Measurements from ENCODE around the gene HLCS. TPM values are rescaled to one million over a fixed set of nuclear protein-coding genes. Genes with fewer than 3 reads are reported as not detected.
A peak's percentile ranks its signal among the peaks of the same experiment; 100 is the strongest.

HLCS gene
- total RNA-seq, 1 donor from 2014 or later, result 10.3 TPM

DNA sequence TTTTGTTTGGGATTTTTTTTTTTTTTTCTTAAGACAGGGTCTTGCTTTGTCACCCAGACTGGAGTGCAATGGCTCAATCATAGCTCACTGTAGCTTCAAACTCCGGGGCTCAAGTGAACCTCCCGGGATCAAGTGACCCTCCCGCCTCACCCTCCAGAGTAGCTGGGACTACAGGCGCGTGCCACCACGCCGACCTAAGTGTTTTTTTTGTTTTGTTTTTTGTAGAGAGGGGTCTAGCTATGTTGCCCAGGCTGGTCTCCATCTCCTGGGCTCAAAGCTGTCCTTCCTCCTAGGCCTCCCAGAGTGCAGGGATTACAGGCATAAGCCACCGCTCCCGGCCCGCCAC is 776 bp downstream of the HLCS start:
- H3K27me3 ChIP-seq, result no peaks in the 10 kb centered on the region
- no peak for TF ChIP-seq POLR2AphosphoS5 (IDR thresholded peaks at IDR 0.05; ENCODE audit: insufficient read depth in 1 of 2, low read depth in 1 of 2)
- TF ChIP-seq, protein P1, sequence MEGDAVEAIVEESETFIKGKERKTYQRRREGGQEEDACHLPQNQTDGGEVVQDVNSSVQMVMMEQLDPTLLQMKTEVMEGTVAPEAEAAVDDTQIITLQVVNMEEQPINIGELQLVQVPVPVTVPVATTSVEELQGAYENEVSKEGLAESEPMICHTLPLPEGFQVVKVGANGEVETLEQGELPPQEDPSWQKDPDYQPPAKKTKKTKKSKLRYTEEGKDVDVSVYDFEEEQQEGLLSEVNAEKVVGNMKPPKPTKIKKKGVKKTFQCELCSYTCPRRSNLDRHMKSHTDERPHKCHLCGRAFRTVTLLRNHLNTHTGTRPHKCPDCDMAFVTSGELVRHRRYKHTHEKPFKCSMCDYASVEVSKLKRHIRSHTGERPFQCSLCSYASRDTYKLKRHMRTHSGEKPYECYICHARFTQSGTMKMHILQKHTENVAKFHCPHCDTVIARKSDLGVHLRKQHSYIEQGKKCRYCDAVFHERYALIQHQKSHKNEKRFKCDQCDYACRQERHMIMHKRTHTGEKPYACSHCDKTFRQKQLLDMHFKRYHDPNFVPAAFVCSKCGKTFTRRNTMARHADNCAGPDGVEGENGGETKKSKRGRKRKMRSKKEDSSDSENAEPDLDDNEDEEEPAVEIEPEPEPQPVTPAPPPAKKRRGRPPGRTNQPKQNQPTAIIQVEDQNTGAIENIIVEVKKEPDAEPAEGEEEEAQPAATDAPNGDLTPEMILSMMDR (IDR thresholded peaks at IDR 0.05), result no peak
- TF ChIP-seq POLR2A (IDR thresholded peaks at IDR 0.05), result no peak

DNA sequence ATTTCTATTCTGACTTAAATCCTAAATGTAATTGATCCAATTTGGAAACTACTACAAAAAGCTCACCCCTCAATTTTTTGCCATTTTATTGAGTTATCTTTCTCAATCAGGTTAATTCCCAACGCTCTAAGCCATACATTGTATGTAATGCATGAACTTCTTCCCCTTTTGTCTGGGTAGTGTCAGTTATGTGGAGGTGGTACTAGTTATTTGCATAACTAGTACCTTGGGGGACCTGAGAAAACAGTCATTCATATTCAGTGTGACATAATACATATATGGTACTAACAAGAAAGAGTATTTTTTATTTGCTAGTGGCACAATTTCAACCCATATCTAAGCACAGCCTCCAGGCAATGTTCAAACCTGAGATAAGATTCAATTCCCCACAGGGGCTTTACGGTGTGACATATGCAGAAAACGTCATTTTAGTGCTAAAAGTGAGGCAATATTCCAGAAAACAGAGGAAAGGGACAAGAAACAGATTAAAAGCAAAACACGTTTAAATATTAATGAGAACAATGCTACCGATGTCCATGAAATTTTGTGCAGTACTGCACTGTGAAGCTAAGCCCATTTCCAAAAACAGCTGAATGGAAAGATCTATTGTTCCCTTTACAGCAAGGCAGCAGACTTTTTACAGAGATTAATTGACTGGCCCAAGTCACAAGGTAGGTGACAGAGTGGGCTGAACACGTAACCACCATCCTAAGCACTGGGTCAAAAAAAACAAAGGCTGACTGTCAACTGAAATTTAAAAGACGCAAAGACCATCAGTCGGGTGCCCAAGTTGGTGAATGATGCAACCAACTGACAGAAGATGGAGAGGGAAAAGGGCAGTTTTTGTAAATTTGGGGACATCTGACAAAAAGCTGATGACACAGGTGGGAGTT is 1.4 kb downstream of the HLCS start:
- no peak overlapping the region for H3K27ac ChIP-seq
- DNase-seq (ENCODE audit: extremely low spot score in 2 of 2), result no peak
- intact Hi-C loops (cut with DNase I), result no loop called here
- H3K4me1 ChIP-seq, result peaks cover 11% of the 10 kb centered on the region
- no peaks in the 10 kb centered on the region for H3K9me3 ChIP-seq
- no peaks in the 10 kb centered on the region for H3K36me3 ChIP-seq
- H3K27me3 ChIP-seq, result no peaks in the 10 kb centered on the region
- peak overlapping the region in 1 of 2 donors; percentile 74 for H3K4me3 ChIP-seq
- TF ChIP-seq, protein P1 (IDR thresholded peaks at IDR 0.05), result no peak
- no peak for TF ChIP-seq POLR2A (IDR thresholded peaks at IDR 0.05)
- TF ChIP-seq POLR2AphosphoS5 (IDR thresholded peaks at IDR 0.05; ENCODE audit: insufficient read depth in 1 of 2, low read depth in 1 of 2), result no peak

More for the DNA sequence above, 776 bp downstream of the HLCS start:
- Histone ChIP-seq H3K27ac (peak overlapping the region; percentile 78), H3K9me3 (no peaks in the 10 kb centered on the region), H3K4me3 (peak overlapping the region; percentile 61 to 74), H3K4me1 (peaks cover 11% of the 10 kb centered on the region), H3K36me3 (no peaks in the 10 kb centered on the region)
- no peak for DNase-seq (ENCODE audit: extremely low spot score in 2 of 2)
- intact Hi-C loops (cut with DNase I), result no loop called here

DNA sequence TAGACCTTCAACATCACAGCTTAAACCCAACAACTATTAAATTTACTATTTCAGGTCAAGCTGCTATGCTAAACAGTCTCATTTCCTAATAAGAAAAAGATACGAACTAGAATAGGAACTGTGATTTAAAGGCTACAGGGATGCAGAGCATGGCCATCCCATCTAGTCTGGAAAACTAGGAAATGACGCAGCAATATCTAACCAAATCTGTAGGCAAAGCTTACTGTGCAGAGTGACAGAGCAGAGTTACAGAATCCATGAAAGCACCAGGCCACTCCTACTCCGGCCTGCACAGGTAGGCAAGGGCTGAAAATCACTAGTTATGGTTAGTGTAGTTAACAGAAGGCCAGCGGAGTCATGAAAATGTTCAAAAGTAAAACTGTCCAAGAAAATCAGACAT is 2.1 kb downstream of the HLCS start:
- no peaks in the 10 kb centered on the region for H3K9me3 ChIP-seq
- DNase-seq (ENCODE audit: extremely low spot score in 2 of 2), result no peak
- intact Hi-C loops (cut with DNase I), result no loop called here
- no peak overlapping the region for H3K27ac ChIP-seq
- no peaks in the 10 kb centered on the region for H3K27me3 ChIP-seq
- H3K36me3 ChIP-seq, result no peaks in the 10 kb centered on the region
- H3K4me3 ChIP-seq, result no peak overlapping the region
- peaks cover 11% of the 10 kb centered on the region for H3K4me1 ChIP-seq
- TF ChIP-seq POLR2A (IDR thresholded peaks at IDR 0.05) (no peak), POLR2AphosphoS5 (IDR thresholded peaks at IDR 0.05; ENCODE audit: insufficient read depth in 1 of 2, low read depth in 1 of 2) (no peak)

- DNase-seq (ENCODE audit: extremely low spot score in 2 of 2), result no peak
- Histone ChIP-seq H3K27ac (no peak overlapping the region), H3K27me3 (no peaks in the 10 kb centered on the region), H3K4me1 (peaks cover 11% of the 10 kb centered on the region), H3K9me3 (no peaks in the 10 kb centered on the region), H3K4me3 (no peak overlapping the region), H3K36me3 (no peaks in the 10 kb centered on the region)
- intact Hi-C loops (cut with DNase I), result no loop called here
- TF ChIP-seq, protein P1 (IDR thresholded peaks at IDR 0.05), result no peak
- TF ChIP-seq POLR2A (IDR thresholded peaks at IDR 0.05), result no peak
- TF ChIP-seq POLR2AphosphoS5 (IDR thresholded peaks at IDR 0.05; ENCODE audit: insufficient read depth in 1 of 2, low read depth in 1 of 2), result no peak
Observed at GRCh38 chr21:36962098-36962780, 4.2 kb downstream of the HLCS start.

DNA sequence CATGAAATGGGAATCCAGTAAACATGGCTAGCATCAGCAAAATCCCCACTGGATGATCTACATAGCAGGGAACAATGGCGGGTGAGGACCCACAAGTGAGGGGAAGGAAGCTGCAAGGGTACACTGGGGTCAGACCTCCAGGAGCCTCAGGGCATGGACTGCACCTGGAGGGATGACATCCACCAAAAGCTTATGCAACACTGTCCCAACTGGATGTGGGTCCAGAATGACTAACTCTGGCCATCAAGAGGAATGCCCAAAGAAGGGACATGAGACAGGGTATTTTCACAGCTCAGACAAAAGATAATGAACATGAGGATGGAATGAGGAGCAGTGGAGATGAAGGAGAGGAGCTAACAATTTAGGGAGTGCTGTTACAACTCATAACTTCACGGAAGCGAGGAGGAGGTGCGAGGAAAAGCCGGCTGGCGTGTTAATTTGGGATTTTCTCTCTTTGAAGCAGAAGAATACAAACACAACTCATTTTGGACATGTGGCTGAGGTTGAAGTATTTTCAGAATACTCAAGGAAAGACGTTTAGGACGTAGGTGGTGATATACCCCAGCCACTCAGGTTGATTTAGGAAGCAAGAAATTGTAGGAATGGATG is 5.7 kb downstream of the HLCS start:
- no peak overlapping the region for H3K4me3 ChIP-seq
- H3K4me1 ChIP-seq, result peaks cover 7% of the 10 kb centered on the region
- TF ChIP-seq POLR2A (IDR thresholded peaks at IDR 0.05), result no peak
- TF ChIP-seq, protein P1 (IDR thresholded peaks at IDR 0.05), result no peak
- TF ChIP-seq POLR2AphosphoS5 (IDR thresholded peaks at IDR 0.05; ENCODE audit: insufficient read depth in 1 of 2, low read depth in 1 of 2), result no peak
- no peaks in the 10 kb centered on the region for H3K27me3 ChIP-seq
- intact Hi-C loops (cut with DNase I), result no loop called here
- no peak overlapping the region for H3K27ac ChIP-seq
- DNase-seq (ENCODE audit: extremely low spot score in 2 of 2), result no peak
- no peaks in the 10 kb centered on the region for H3K9me3 ChIP-seq
- no peaks in the 10 kb centered on the region for H3K36me3 ChIP-seq
